OCI-M2 (cell line): ENCODE measurements around the gene INPP4A.

Experiments
- DNase-seq: peaks from one replicate; lab custom pipeline; 2025; ENCODE audit not compliant: unreplicated experiment; lab: John Stamatoyannopoulos, UW

INPP4A gene

DNA sequence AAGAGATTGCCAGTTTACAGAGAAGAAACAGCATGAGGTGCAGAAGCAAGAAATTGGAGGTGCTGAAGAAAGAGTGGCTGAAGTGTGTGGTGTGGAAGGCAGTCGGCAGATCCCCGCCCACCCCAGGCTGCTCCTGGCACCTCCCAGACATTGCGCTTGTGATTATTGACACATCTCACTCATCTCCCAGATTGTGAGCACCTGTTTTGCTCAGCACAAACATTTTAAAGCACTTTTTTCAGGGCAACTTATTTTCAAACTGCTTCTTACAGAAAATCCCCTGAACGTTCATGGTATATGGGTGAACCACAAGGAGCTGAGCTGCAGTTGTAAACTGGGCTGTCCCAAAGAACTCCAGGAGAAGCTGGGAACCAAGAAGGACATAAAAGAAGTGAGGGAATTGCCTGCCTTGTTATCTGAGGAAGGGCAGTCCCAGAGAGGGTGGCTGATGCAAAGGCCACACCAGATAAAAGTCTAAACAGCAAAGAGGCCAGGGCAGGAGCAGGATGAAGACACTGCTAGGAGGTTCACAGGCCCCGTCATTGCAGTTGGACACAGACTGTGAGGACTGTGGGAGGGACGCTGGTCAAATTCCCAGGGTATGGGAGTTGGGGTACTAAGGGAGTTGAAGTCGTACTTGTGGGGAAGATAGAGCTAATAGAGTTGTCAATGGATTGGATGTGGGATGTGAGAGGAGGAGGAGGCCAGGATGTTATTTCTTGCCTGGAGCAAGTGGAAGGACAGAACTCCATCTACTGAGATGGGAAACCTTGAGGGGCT lies 65.1 kb downstream of the INPP4A start:
- DNase-seq = no peak

GRCh38 chr2:98510322-98510662 lies 65.6 kb downstream of the INPP4A start:
- no peak for DNase-seq

DNA sequence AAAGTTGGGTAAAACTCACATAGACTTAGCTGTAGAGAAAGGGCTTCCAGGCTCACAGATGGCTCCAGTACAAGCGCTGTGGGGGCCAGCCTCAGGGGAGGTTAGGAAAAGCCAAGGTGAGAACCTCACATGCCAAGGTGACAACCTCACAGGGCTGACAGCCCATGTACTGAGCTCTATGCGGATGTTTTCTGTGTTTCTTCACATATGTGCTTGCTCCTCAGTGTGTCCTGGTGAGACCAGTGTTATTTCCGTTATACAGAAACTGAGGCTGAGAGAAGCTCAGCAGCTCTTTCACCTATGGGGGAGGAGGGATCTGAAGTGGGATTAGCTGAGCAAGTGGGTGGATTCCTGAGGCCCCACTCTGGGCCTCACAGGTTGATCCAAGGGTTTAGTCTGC lies 67.3 kb downstream of the INPP4A start:
- no peak for DNase-seq

GRCh38 chr2:98512699-98513098 lies 68.0 kb downstream of the INPP4A start:
- DNase-seq = no peak

DNA sequence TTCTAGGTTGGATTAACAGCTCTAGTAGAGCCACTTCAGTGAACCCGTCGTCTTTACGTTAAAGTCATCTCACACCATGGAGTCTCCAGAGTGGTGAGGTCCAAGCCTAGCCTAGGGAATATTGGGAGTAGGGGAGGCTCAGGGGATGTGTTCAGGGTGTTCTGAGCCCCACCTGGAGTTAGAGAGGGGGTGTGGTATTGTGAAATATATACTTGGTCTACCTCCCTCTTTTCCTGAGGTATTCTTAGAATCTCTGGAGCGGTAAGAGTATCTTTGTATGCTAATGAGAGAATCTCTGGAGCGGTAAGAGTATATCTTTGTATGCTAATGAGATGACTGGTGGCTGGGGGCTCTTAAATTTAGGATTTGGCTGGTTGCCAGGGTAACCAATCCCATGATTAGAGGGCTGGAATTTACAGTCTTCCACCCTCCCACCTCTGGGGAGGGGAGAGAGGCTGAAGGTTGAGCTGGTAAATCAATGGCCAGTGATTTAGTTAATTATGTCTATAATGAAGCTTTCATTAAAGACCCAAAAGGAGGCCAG lies 69.5 kb downstream of the INPP4A start:
- no peak for DNase-seq

DNA sequence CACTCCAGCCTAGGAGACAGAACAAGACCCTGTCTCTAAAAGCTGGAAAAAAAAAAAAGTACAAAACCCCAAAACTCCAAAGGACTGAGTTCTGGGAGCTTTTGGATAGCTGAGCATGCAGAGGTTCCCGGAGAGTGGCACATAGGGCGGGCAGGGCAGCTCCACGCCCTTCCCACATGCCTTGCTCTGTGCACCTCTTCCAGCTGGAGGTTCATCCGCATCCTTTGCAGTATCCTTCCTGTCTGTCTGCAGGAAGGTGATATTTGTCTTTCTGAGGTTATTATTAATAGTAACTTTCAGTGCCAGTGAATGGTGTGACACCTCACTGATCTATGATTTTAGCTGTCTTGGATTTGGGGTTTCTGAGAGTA lies 70.2 kb downstream of the INPP4A start:
- no peak for DNase-seq

GRCh38 chr2:98515250-98515991 lies 70.8 kb downstream of the INPP4A start:
- DNase-seq = no peak

DNA sequence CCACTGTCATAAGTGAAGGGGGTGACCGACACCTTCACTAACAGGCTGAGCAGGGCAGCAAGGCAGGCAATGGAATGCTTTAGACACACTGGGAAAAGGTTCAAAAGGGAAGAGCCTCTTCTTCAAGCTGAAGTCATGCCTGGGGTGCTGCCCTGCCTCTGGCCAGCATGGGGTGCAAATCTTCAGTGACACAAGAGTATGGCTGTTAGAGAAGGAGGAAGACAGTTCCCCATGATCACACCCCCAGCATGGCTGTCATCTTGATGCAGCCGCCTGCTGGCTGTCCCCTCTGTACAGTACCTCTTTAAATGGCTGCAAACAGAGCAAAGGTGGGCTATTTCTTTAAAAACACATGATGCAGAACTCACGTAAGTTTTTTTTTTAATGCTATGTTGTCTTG lies 71.9 kb downstream of the INPP4A start:
- DNase-seq = no peak

DNA sequence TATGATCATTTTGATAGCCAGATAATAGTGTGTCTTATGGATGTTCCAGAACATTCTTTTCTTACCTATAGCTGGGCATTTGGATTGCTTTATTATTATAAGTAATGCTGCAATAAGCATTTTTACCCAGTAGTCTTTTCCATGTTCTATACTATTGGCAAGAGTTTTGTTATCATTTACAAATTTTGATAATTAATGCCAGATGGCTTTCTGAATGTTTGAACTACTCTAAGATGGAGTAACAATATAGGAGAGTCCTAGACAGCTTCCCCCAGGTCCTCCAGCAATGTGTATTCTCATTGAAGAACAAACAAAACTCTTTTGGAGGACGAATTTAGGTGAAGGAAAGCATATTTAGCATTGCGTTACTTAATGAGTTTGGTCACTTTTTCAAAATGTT lies 73.0 kb downstream of the INPP4A start:
- no peak for DNase-seq

DNA sequence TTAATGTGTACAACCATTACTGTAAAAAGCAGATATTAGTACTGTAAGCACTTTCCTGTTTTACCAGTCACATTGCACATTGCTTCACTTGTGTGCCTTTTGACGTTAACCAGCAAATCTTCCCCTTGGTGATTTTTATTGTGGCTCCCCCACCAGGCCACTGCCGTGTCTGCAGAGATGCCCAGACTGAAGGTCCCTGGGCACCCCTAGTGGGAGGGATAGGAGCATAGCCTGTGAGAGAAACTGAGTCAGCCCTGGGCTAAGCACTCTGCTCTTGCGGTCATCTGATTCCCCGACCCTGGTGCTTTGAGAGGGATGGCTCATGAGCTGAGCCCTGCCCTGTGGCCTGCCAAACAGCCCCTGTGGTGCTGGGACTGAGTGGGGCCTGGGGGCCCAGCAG lies 73.4 kb downstream of the INPP4A start:
- DNase-seq = no peak

GRCh38 chr2:98519156-98519555 lies 74.5 kb downstream of the INPP4A start:
- DNase-seq = no peak

GRCh38 chr2:98519851-98520250 lies 75.2 kb downstream of the INPP4A start:
- no peak for DNase-seq

- no peak for DNase-seq
These were observed 76.1 kb downstream of the INPP4A start for GRCh38 chr2:98520806-98521205.

DNA sequence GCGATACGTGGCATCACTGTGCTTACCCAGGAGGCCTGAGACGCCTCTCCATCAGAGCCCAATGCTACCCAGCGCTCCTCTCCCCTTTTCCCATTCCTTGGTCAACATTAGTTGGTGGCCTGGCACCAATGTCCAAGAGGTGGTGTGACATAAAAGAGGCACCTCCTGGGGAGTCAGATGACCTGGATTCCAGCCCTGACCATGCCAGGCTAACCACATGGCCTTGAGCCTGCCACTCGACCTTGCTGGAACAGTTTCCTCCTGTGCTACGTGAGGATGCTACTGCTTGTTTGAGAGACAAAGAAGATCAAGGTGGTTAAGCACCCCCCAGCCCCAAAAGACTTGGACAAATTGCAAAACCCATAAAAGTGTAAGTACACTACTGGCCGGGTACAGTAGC lies 76.6 kb downstream of the INPP4A start:
- no peak for DNase-seq

- no peak for DNase-seq
These were observed 78.2 kb downstream of the INPP4A start for GRCh38 chr2:98522854-98523253.

GRCh38 chr2:98524168-98524567 lies 79.5 kb downstream of the INPP4A start:
- DNase-seq = no peak

- no peak for DNase-seq
These were observed 83.7 kb downstream of the INPP4A start for GRCh38 chr2:98528349-98528748.

- no peak for DNase-seq
These were observed 85.5 kb downstream of the INPP4A start for GRCh38 chr2:98530114-98530513.

GRCh38 chr2:98532756-98533155 lies 88.1 kb downstream of the INPP4A start:
- DNase-seq = no peak

- no peak for DNase-seq
These were observed 88.9 kb downstream of the INPP4A start for GRCh38 chr2:98533547-98533946.

DNA sequence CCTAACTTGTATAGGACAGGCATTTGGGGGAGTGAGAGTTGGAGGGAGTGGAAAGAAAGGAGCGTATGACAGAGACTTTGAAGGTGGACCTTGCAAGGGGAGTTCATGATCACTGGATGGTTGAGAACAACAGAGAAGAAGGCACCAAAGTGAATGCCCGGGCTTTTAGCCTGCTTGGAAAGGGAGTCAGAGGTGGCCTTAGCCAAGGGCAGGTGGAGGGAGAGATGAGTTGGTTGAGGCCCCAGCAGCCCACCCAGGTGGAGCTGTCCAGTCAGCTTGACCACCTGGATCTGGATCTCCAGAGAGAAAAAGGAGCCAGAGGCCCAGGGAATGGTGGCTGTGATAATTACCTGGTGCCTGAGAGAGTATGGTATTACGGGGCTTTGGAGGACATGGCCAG lies 90.1 kb downstream of the INPP4A start:
- DNase-seq = no peak

DNA sequence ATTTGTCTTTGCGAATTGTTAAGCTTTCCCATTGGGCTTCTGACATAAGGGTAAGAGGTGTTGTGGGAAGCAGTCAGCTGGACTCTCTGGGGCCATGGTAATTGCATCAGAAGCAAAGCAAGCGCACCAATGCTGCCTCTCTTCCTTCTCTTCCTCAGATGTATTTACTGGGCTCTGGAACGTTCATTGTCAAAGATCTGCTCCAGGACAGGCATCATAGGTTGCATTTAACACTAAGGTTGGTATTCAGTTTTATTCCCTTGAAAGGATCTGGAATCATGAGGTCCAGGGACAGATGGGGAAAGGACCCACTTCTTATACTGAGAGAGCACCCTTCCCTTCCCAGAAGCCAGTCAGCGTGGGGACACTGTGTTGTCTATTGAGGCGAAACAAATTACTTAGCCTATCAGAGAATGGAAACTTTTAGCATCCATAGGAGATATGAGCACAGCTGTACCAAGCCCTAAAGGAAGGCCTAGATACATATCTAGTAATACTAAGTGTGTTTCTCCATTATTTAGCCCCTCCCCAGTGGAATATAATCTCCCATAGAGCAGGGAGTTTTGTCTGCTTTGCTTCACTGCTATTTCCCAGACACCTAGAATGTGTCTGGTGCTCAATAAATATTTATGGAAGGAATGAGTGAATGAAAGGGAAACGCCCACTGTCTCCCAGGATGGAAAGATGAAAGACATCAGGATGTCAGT lies 91.5 kb downstream of the INPP4A start:
- DNase-seq = no peak
